ENCODE results near the gene SNX30.

DNA sequence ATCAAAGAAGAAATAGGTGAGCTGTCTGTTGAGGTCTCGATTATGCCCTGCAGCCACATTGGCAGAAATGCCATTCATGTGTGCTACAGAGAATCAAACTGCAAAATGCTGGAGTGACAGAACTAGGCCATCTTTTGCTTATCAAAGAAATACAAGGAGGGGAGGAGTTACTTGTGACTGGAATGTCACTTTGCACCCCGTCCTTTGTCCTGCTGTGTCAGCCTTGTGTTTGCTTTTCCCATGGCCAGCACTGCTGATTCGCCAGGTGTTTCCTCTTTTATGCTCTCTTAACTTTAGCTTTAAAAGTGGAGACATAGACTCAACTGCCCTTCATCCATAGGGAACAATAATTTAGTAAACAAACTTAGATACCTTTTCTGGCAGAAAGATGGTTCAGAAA is 85.8 kb downstream of the SNX30 start:
- TF ChIP-seq POLR2A (IDR thresholded peaks at IDR 0.05), result no peak
- no peak for TF ChIP-seq CTCF (IDR thresholded peaks at IDR 0.05)
- TF ChIP-seq POLR2AphosphoS5 (IDR thresholded peaks at IDR 0.05), result no peak

All from gastroesophageal sphincter (tissue), 3 donors.